Prostate gland (tissue), 1 donor: Measurements from ENCODE around the gene TMEM132D.

Experiments
- POLR2A ChIP-seq: fragments of 450-650 bp; IDR thresholded peaks from one replicate; pipeline ENCODE4 v1.6.1; 2016; ENCODE audit warnings: antibody characterized with exemption, mild to moderate bottlenecking
- POLR2AphosphoS5 ChIP-seq: sonication (generic); formaldehyde crosslinking; IDR thresholded peaks from one replicate; pipeline ENCODE4 v1.6.1; 2017; ENCODE audit warnings: antibody characterized with exemption

GRCh38 chr12:129169928-129170327 is 733.9 kb downstream of the TMEM132D start:
- TF ChIP-seq POLR2AphosphoS5 (no peak), POLR2A (no peak)
